Astrocyte (in vitro differentiated cells and primary cell): Measurements from ENCODE around the gene TRABD2A. TPM values are rescaled to one million over a fixed set of nuclear protein-coding genes. Genes with fewer than 3 reads are reported as not detected.
"Not testable (repeated sequence)": the region's sequence is repeated elsewhere in the genome, so short reads cannot be mapped to it uniquely, and the experiment has no call there.

ENCODE experiments used
- DNase-seq: peaks from one replicate; pipeline ENCODE4 v3.0.0-alpha.2; 2010; ENCODE audit warnings: low read depth
- FAIRE-seq: peaks from 2 replicates; lab custom pipeline; 2011; peaks lifted over from hg19 to GRCh38; lab: Jason Lieb, UNC
- H2AFZ ChIP-seq: 2 replicates; pipeline ENCODE4 v1.6.0; 2012; ENCODE audit warnings: low read depth, low read length, inconsistent platforms
- H3K27ac ChIP-seq: 2 replicates; pipeline ENCODE4 v1.5.1; 2011; ENCODE audit warnings: low read depth, low read length, inconsistent platforms
- H3K27me3 ChIP-seq: 2 replicates; pipeline ENCODE4 v1.6.0; 2011; ENCODE audit warnings: low read length, inconsistent platforms; ENCODE audit not compliant: insufficient read depth
- H3K36me3 ChIP-seq: 2 replicates; pipeline ENCODE4 v1.5.1; 2011; ENCODE audit warnings: low read length, inconsistent platforms; ENCODE audit not compliant: insufficient read depth
- H3K4me1 ChIP-seq: 2 replicates; pipeline ENCODE4 v1.5.1; 2011; ENCODE audit warnings: low read length, inconsistent platforms; ENCODE audit not compliant: insufficient read depth
- H3K4me2 ChIP-seq: 2 replicates; pipeline ENCODE4 v1.6.0; 2012; ENCODE audit warnings: low read length, inconsistent platforms
- H3K4me3 ChIP-seq: 2 replicates; pipeline ENCODE4 v1.5.1; 2011; ENCODE audit warnings: low read depth, mild to moderate bottlenecking, low read length, inconsistent platforms; ENCODE audit not compliant: insufficient read depth
- H3K79me2 ChIP-seq: 2 replicates; pipeline ENCODE4 v1.6.0; 2012; ENCODE audit warnings: mild to moderate bottlenecking, low read length, inconsistent platforms; ENCODE audit not compliant: insufficient read depth
- H3K9ac ChIP-seq: 2 replicates; pipeline ENCODE4 v1.6.0; 2012; ENCODE audit warnings: mild to moderate bottlenecking, low read length, inconsistent platforms
- H3K9me3 ChIP-seq: 2 replicates; pipeline ENCODE4 v1.5.1; 2012; ENCODE audit warnings: low read depth, mild to moderate bottlenecking, low read length, inconsistent platforms; ENCODE audit not compliant: insufficient read depth
- H4K20me1 ChIP-seq: 2 replicates; pipeline ENCODE4 v1.6.0; 2012; ENCODE audit warnings: low read length, inconsistent platforms; ENCODE audit not compliant: insufficient read depth
- H3K27ac Mint-ChIP-seq: one replicate; pipeline ENCODE4 v1.8.0; 2021; ENCODE audit warnings: mild to moderate bottlenecking, mixed read lengths; ENCODE audit not compliant: unreplicated experiment
- H3K27me3 Mint-ChIP-seq: one replicate; pipeline ENCODE4 v1.8.0; 2021; ENCODE audit warnings: low read depth, mixed read lengths; ENCODE audit not compliant: unreplicated experiment
- H3K36me3 Mint-ChIP-seq: one replicate; pipeline ENCODE4 v1.8.0; 2021; ENCODE audit warnings: low read depth, mixed read lengths; ENCODE audit not compliant: unreplicated experiment
- H3K4me1 Mint-ChIP-seq: one replicate; pipeline ENCODE4 v1.8.0; 2021; ENCODE audit warnings: low read depth, mixed read lengths; ENCODE audit not compliant: unreplicated experiment
- H3K4me3 Mint-ChIP-seq: one replicate; pipeline ENCODE4 v1.8.0; 2021; ENCODE audit warnings: mild to moderate bottlenecking, moderate library complexity, mixed read lengths; ENCODE audit not compliant: unreplicated experiment
- H3K9me3 Mint-ChIP-seq: one replicate; pipeline ENCODE4 v1.8.0; 2021; ENCODE audit warnings: mild to moderate bottlenecking, mixed read lengths; ENCODE audit not compliant: unreplicated experiment
- CTCF ChIP-seq: IDR thresholded peaks from 2 replicates; pipeline ENCODE4 v1.5.1; 2011; ENCODE audit warnings: low read depth, mild to moderate bottlenecking, inconsistent platforms, low read length, moderate library complexity; ENCODE audit not compliant: insufficient read depth
- EZH2 ChIP-seq: IDR thresholded peaks from 2 replicates; pipeline ENCODE4 v1.6.1; 2012; ENCODE audit warnings: mild to moderate bottlenecking, low read length, inconsistent platforms; ENCODE audit not compliant: insufficient read depth
- total RNA-seq: library from RNA; stranded (reverse); gene quantifications from 2 replicates; pipeline ENCODE4 v1.2.1, GENCODE V29; 2021

TRABD2A gene
- total RNA-seq, 1 donor from 2014 or later = 2.6 TPM

GRCh38 chr2:84779781-84780180, 101.1 kb downstream of the TRABD2A start:
- no peaks in the 10 kb centered on the region for H3K27me3 ChIP-seq
- H3K4me3 ChIP-seq = no peak overlapping the region
- Mint-ChIP-seq H3K4me3 (no peak overlapping the region), H3K4me1 (no peaks in the 10 kb centered on the region), H3K27ac (no peak overlapping the region), H3K36me3 (no peaks in the 10 kb centered on the region), H3K27me3 (no peaks in the 10 kb centered on the region), H3K9me3 (peaks cover 10% of the 10 kb centered on the region)
- no peaks in the 10 kb centered on the region for H4K20me1 ChIP-seq
- no peaks in the 10 kb centered on the region for H3K36me3 ChIP-seq
- H3K4me1 ChIP-seq = no peaks in the 10 kb centered on the region
- FAIRE-seq = no peak
- H3K27ac ChIP-seq = no peak overlapping the region
- no peak for DNase-seq
- no peak overlapping the region for H3K9ac ChIP-seq
- no peaks in the 10 kb centered on the region for H3K79me2 ChIP-seq
- H2AFZ ChIP-seq = no peak overlapping the region
- H3K9me3 ChIP-seq = no peaks in the 10 kb centered on the region
- TF ChIP-seq CTCF (no peak), EZH2 (no peak)
- no peak overlapping the region for H3K4me2 ChIP-seq

DNA sequence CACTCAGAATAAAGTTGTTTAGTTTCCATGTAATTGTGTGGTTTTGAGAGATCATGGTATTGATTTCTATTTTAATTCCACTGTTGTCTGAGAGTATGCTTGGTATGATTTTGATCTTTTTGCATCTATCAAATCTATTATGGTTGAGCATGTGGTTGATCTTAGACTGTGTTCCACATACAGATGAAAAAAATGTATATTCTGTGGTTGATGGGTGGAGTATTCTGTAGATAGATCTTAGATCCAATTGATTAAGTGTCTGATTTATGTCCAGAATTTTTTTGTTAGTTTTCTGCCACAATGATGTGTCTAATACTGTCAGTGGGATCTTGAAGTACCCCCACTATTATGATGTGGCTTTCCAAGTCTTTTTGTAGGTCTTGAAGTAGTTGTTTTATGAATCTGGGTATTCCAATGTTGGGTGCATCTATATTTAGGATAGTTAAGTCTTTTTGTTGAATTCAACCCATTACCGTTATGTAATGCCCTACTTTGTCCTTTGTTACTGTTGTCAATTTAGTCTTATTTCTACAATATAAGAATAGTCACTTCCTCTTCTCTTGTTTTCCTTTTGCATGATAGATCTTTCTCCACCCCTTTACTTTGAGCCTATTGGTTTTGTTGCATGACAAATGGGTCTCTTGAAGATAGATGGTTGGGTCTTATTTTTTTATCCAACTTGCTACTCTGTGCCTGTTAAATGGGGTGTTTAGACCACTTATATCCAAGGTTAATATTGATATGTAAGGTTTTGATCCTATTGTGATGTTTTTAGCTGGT, 101.8 kb downstream of the TRABD2A start:
- peaks cover 10% of the 10 kb centered on the region for H3K9me3 Mint-ChIP-seq
- Histone ChIP-seq H3K27me3 (no peaks in the 10 kb centered on the region), H2AFZ (no peak overlapping the region), H3K36me3 (no peaks in the 10 kb centered on the region), H3K4me1 (no peaks in the 10 kb centered on the region), H3K4me2 (no peak overlapping the region), H4K20me1 (no peaks in the 10 kb centered on the region), H3K79me2 (no peaks in the 10 kb centered on the region), H3K27ac (no peak overlapping the region), H3K9me3 (no peaks in the 10 kb centered on the region), H3K9ac (no peak overlapping the region), H3K4me3 (no peak overlapping the region)
- TF ChIP-seq EZH2 = no peak
- no peak for TF ChIP-seq CTCF
- H3K27me3 Mint-ChIP-seq = no peaks in the 10 kb centered on the region
- DNase-seq (no peak), FAIRE-seq (no peak)
- H3K27ac Mint-ChIP-seq = no peak overlapping the region
- no peaks in the 10 kb centered on the region for H3K4me1 Mint-ChIP-seq
- no peaks in the 10 kb centered on the region for H3K36me3 Mint-ChIP-seq
- no peak overlapping the region for H3K4me3 Mint-ChIP-seq

GRCh38 chr2:84776011-84776410, 104.9 kb downstream of the TRABD2A start:
- no peak overlapping the region for H2AFZ ChIP-seq
- no peak overlapping the region for H3K4me3 Mint-ChIP-seq
- H3K4me1 ChIP-seq = no peaks in the 10 kb centered on the region
- H3K9me3 ChIP-seq = no peaks in the 10 kb centered on the region
- no peak overlapping the region for H3K4me3 ChIP-seq
- H3K36me3 Mint-ChIP-seq = no peaks in the 10 kb centered on the region
- H3K9ac ChIP-seq = no peak overlapping the region
- no peak for TF ChIP-seq EZH2
- no peak for TF ChIP-seq CTCF
- no peak overlapping the region for H3K4me2 ChIP-seq
- no peak overlapping the region for H3K27ac Mint-ChIP-seq
- no peaks in the 10 kb centered on the region for H3K36me3 ChIP-seq
- peaks cover 8% of the 10 kb centered on the region for H3K9me3 Mint-ChIP-seq
- no peaks in the 10 kb centered on the region for H4K20me1 ChIP-seq
- H3K79me2 ChIP-seq = no peaks in the 10 kb centered on the region
- H3K27me3 Mint-ChIP-seq = no peaks in the 10 kb centered on the region
- peak; percentile 6 for DNase-seq
- no peaks in the 10 kb centered on the region for H3K27me3 ChIP-seq
- H3K27ac ChIP-seq = no peak overlapping the region
- no peaks in the 10 kb centered on the region for H3K4me1 Mint-ChIP-seq
- FAIRE-seq = peak; percentile 23

DNA sequence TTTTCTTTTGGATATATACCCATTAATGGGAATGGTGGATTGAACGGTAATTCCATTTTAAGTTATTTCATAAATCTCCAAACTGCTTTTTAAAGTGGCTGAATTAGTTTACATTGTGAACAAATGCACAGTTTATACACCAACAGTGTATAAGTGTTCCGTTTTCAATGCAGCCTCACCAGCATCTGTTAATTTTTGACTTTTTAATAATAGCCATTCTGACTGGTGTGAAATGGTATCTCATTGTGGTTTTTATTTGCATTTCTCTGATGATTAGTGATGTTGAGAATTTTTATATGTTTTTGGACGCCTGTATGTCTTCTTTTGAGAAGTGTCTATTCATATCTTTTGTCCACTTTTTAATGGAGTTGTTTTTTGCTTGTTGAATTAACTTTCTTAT, 107.3 kb downstream of the TRABD2A start:
- not testable (repeated sequence) for H3K9me3 ChIP-seq, DNase-seq, H2AFZ ChIP-seq, H3K27me3 ChIP-seq, H3K4me1 ChIP-seq, H3K36me3 Mint-ChIP-seq, H3K4me3 ChIP-seq, H3K27ac Mint-ChIP-seq, H3K4me3 Mint-ChIP-seq, H3K27ac ChIP-seq, H3K4me2 ChIP-seq, H3K27me3 Mint-ChIP-seq, H4K20me1 ChIP-seq, H3K36me3 ChIP-seq, H3K79me2 ChIP-seq, H3K4me1 Mint-ChIP-seq, H3K9ac ChIP-seq, FAIRE-seq
- peaks cover 10% of the 10 kb centered on the region for H3K9me3 Mint-ChIP-seq
